HepG2 (cell line): ENCODE data around the gene PIK3R3. TPM values are rescaled to one million over a fixed set of nuclear protein-coding genes. Genes with fewer than 3 reads are reported as not detected.

ENCODE experiments used
- ATAC-seq: fragments of 200-7000 bp; cut with Tn5 transposase; 3 replicates; pipeline ENCODE4 v1.9.1; 2020; ENCODE audit warnings: mild to moderate bottlenecking, moderate library complexity
- BruUV-seq: library from RNA; stranded (reverse); fragments of 400-500 nt; replicated peaks from 2 replicates; lab custom pipeline; 2021; lab: Mats Ljungman, UMichigan
- CTCF ChIA-PET: fragments of 300-600 bp; formaldehyde crosslinking; extraction: SDS; loops from one replicate; lab custom pipeline; 2021; ENCODE audit warnings: low total read pairs, inconsistent platforms, low intra/inter-chr PET ratio; lab: Yijun Ruan, JAX
- POLR2A ChIA-PET: fragments of 350-600 bp; sonication (Branson Sonifier 250); formaldehyde crosslinking; loops from one replicate; lab custom pipeline; 2020; ENCODE audit warnings: antibody characterized with exemption, inconsistent platforms; lab: Yijun Ruan, JAX
- DNase-seq: peaks from one replicate; pipeline ENCODE4 v3.0.0-alpha.2; 2015; ENCODE audit warnings: low spot score
- FAIRE-seq: peaks from 3 replicates; lab custom pipeline; 2011; peaks lifted over from hg19 to GRCh38; lab: Jason Lieb, UNC
- H2AFZ ChIP-seq: one replicate; pipeline ENCODE4 v1.6.1; 2011; ENCODE audit warnings: low read length, inconsistent platforms
- H3K27ac ChIP-seq: fragments of 300-600 bp; 3 replicates; pipeline ENCODE4 v1.8.0; 2011; ENCODE audit warnings: mixed run types, mild to moderate bottlenecking, mixed read lengths, low read length, inconsistent platforms; ENCODE audit not compliant: insufficient read depth; ENCODE audit errors: extremely low read length
- H3K27me3 ChIP-seq, 2 experiments: fragments of 200-600 bp in 1 of 2; 2 replicates in 1 of 2; 3 replicates in 1 of 2; pipeline versions ENCODE4 v1.6.0 to v1.8.0; 2011; ENCODE audit warnings: low read length in 2 of 2, mild to moderate bottlenecking in 2 of 2, moderate library complexity in 2 of 2, inconsistent platforms in 1 of 2; ENCODE audit not compliant: insufficient read depth in 2 of 2, control insufficient read depth in 1 of 2
- H3K36me3 ChIP-seq, 2 experiments: fragments of 200-600 bp in 1 of 2; replicated peaks in 1 of 2; 2 replicates in 1 of 2; 3 replicates in 1 of 2; pipeline versions ENCODE4 v1.5.1 to v1.8.0; 2011; ENCODE audit warnings: low read length in 2 of 2, inconsistent platforms in 1 of 2; ENCODE audit not compliant: insufficient read depth in 2 of 2, control insufficient read depth in 1 of 2
- H3K4me1 ChIP-seq: 2 replicates; pipeline ENCODE4 v1.5.1; 2012; ENCODE audit warnings: low read length, inconsistent platforms; ENCODE audit not compliant: insufficient read depth
- H3K4me2 ChIP-seq: 2 replicates; pipeline ENCODE4 v1.6.0; 2011; ENCODE audit warnings: low read depth, low read length, inconsistent platforms
- H3K4me3 ChIP-seq, 3 experiments: fragments of 200-600 bp in 1 of 3; sonication (generic), shearing (Covaris generic) in 1 of 3; replicated peaks in 1 of 3; 2 replicates each; pipeline ENCODE4 v1.5.1; 2011 to 2016; ENCODE audit warnings: low read length in 3 of 3, inconsistent platforms in 2 of 3, low read depth in 2 of 3, mild to moderate bottlenecking in 2 of 3, control low read depth in 1 of 3, mixed read lengths in 1 of 3; ENCODE audit not compliant: insufficient read depth in 1 of 3
- H3K79me2 ChIP-seq: one replicate; pipeline ENCODE4 v1.6.1; 2011; ENCODE audit warnings: low read length, inconsistent platforms; ENCODE audit not compliant: insufficient read depth
- H3K9ac ChIP-seq: 2 replicates; pipeline ENCODE4 v1.6.0; 2011; ENCODE audit warnings: mild to moderate bottlenecking, low read depth, low read length, inconsistent platforms; ENCODE audit not compliant: insufficient read depth
- H3K9me3 ChIP-seq: 2 replicates; pipeline ENCODE4 v1.5.1; 2012; ENCODE audit warnings: mild to moderate bottlenecking, low read length
- H4K20me1 ChIP-seq: 2 replicates; pipeline ENCODE4 v1.6.0; 2011; ENCODE audit warnings: inconsistent platforms, mild to moderate bottlenecking, low read length, moderate library complexity; ENCODE audit not compliant: insufficient read depth
- ARNT ChIP-seq: fragments of 450-650 bp; IDR thresholded peaks from 2 replicates; pipeline ENCODE4 v1.6.1; 2017
- DMAP1 ChIP-seq: IDR thresholded peaks from 2 replicates; pipeline ENCODE4 v1.6.1; 2016
- ETV6 ChIP-seq: sonication (generic); formaldehyde crosslinking; conservative IDR thresholded peaks from 2 replicates; pipeline ENCODE4 v1.4.0; 2020; ENCODE audit warnings: missing genetic modification reagents
- KAT7 ChIP-seq: IDR thresholded peaks from 2 replicates; pipeline ENCODE4 v1.6.1; 2018; ENCODE audit warnings: borderline replicate concordance, missing compliant biosample characterization
- MEIS2 ChIP-seq: sonication (generic); formaldehyde crosslinking; IDR thresholded peaks from 2 replicates; pipeline ENCODE4 v1.9.0; 2021; ENCODE audit warnings: mild to moderate bottlenecking, missing genetic modification reagents
- NCOA2 ChIP-seq: sonication (generic); formaldehyde crosslinking; IDR thresholded peaks from 2 replicates; pipeline ENCODE4 v1.8.0; 2022; ENCODE audit warnings: inconsistent platforms
- NR2F2 ChIP-seq: IDR thresholded peaks from 2 replicates; pipeline ENCODE4 v1.6.1; 2012; ENCODE audit warnings: low read depth, inconsistent platforms, borderline replicate concordance
- PLRG1 ChIP-seq: fragments of 450-650 bp; conservative IDR thresholded peaks from 2 replicates; pipeline ENCODE4 v1.6.1; 2016
- SNAI1 ChIP-seq: sonication (generic); formaldehyde crosslinking; IDR thresholded peaks from 2 replicates; pipeline ENCODE4 v1.5.0; 2020; ENCODE audit warnings: mild to moderate bottlenecking, missing genetic modification reagents, borderline replicate concordance
- ZNF335 ChIP-seq: sonication (generic); formaldehyde crosslinking; IDR thresholded peaks from 2 replicates; pipeline ENCODE4 v1.4.0; 2020; ENCODE audit warnings: missing genetic modification reagents
- ZNF775 ChIP-seq: sonication (generic); formaldehyde crosslinking; IDR thresholded peaks from 2 replicates; pipeline ENCODE4 v1.4.0; 2020; ENCODE audit warnings: missing genetic modification reagents, mild to moderate bottlenecking, moderate library complexity, borderline replicate concordance
- ZNF878 ChIP-seq: sonication (generic); formaldehyde crosslinking; IDR thresholded peaks from 2 replicates; pipeline ENCODE4 v1.8.1; 2023; ENCODE audit warnings: mild to moderate bottlenecking, missing genetic modification reagents, moderate library complexity
- WGBS: methylation state at CpG from one replicate; pipeline ENCODE4 v1.1.6; 2017; ENCODE audit warnings: low lambda C conversion rate; 5-methylcytosine and 5-hydroxymethylcytosine counted together
- in situ Hi-C: cut with HindIII; loops from 2 replicates; pipeline ENCODE4 v1.10.0; 2017; ENCODE audit warnings: low pct_unique_long_range_greater_than_20kb; ENCODE audit not compliant: extremely low pct_ligation_motif_present
- intact Hi-C: fragments of 100-400 bp; cut with micrococcal nuclease; formaldehyde crosslinking; loops from one replicate; pipeline ENCODE4 v1.10.0; 2022; ENCODE audit not compliant: unreplicated experiment
- polyA plus RNA-seq, 8 experiments: library from polyadenylated mRNA; depleted of rRNA in 3 of 8; stranded (reverse) in 7 of 8; unstranded in 1 of 8; fragments of >200 nt; fragmentation: Illumina TruSeq in 4 of 8; extraction: Trizol in 4 of 8; gene quantifications; 2 replicates each; pipeline versions ENCODE4 v1.2.1 to v1.2.3, GENCODE V29; 2011 to 2016; ENCODE audit warnings: low read depth in 4 of 8, missing spikeins in 1 of 8, mixed read lengths in 1 of 8; ENCODE audit not compliant: insufficient read depth in 1 of 8
- total RNA-seq, 5 experiments: library from RNA; depleted of rRNA; stranded (reverse); fragments of >200 nt; fragmentation: Illumina TruSeq; extraction: Trizol; gene quantifications; 2 replicates each; pipeline ENCODE4 v1.2.3, GENCODE V29; 2016; ENCODE audit warnings: low read depth in 1 of 5
- TF ChIP-seq, protein P1 (sequence below): sonication (generic); formaldehyde crosslinking; conservative IDR thresholded peaks from 2 replicates; pipeline ENCODE4 v1.4.0; 2020; ENCODE audit warnings: mild to moderate bottlenecking, missing genetic modification reagents, moderate library complexity
- TF ChIP-seq, protein P2 (sequence below): sonication (generic); formaldehyde crosslinking; IDR thresholded peaks from 2 replicates; pipeline ENCODE4 v1.5.0; 2020; ENCODE audit warnings: missing genetic modification reagents
- TF ChIP-seq, protein P3 (sequence below): sonication (generic); formaldehyde crosslinking; IDR thresholded peaks from 2 replicates; pipeline ENCODE4 v1.4.0; 2020; ENCODE audit warnings: missing genetic modification reagents
- TF ChIP-seq, protein P4 (sequence below): sonication (generic); formaldehyde crosslinking; IDR thresholded peaks from 2 replicates; pipeline ENCODE4 v1.4.0; 2020; ENCODE audit warnings: missing genetic modification reagents
- TF ChIP-seq, protein P5 (sequence below): sonication (generic); formaldehyde crosslinking; IDR thresholded peaks from 2 replicates; pipeline ENCODE4 v1.4.0; 2020; ENCODE audit warnings: missing genetic modification reagents
- TF ChIP-seq, protein P6 (sequence below): sonication (generic); formaldehyde crosslinking; IDR thresholded peaks from 2 replicates; pipeline ENCODE4 v1.5.0; 2020; ENCODE audit warnings: missing genetic modification reagents, mild to moderate bottlenecking, borderline replicate concordance

The PIK3R3 gene
- total and polyA plus RNA-seq, 2 of the 13 experiments (the other 11 are each of a cell fraction or from before 2014, with no cell fraction given): 0.37 to 6.9 TPM

DNA sequence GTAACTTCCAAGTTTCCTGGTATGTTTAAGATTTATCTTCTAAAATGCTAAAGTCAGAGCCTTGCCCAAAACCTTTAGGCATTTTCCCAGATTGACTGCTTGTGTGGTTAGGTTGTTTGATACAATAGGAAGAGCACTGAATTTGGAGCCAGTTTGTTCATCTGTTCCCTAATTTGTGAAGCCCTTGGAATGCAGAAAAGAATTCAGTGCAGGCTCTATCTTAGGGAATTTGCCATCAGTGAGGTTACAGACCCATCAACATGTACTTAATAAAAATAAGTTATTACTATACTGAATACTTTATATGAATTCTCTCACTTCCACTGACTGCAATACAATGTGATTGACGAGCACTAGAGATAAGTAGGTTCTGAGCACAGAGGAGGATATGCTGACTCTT, 120.2 kb downstream of the PIK3R3 start:
- no peaks in the 10 kb centered on the region for H3K4me1 ChIP-seq
- intact Hi-C loops (no loop called here), in situ Hi-C loops (no loop called here)
- 95% methylated on average over 1 of the region's 1 CpG for WGBS
- no peaks in the 10 kb centered on the region for H3K9me3 ChIP-seq
- H3K27ac ChIP-seq: no peak overlapping the region
- H3K4me2 ChIP-seq: no peak overlapping the region
- H3K79me2 ChIP-seq: no peaks in the 10 kb centered on the region
- no peaks in the 10 kb centered on the region for H3K27me3 ChIP-seq
- peaks cover 25 to 52% of the 10 kb centered on the region in 2 experiments for H3K36me3 ChIP-seq
- H3K4me3 ChIP-seq: no peak overlapping the region
- ChIA-PET POLR2A (no interaction called here), CTCF (no interaction called here)
- DNase-seq (no peak), FAIRE-seq (no peak), ATAC-seq (no peak)
- no peak overlapping the region for H3K9ac ChIP-seq
- no peaks in the 10 kb centered on the region for H4K20me1 ChIP-seq
- no peak overlapping the region for H2AFZ ChIP-seq
- BruUV-seq: no TSS peak
- TF ChIP-seq, protein P1, sequence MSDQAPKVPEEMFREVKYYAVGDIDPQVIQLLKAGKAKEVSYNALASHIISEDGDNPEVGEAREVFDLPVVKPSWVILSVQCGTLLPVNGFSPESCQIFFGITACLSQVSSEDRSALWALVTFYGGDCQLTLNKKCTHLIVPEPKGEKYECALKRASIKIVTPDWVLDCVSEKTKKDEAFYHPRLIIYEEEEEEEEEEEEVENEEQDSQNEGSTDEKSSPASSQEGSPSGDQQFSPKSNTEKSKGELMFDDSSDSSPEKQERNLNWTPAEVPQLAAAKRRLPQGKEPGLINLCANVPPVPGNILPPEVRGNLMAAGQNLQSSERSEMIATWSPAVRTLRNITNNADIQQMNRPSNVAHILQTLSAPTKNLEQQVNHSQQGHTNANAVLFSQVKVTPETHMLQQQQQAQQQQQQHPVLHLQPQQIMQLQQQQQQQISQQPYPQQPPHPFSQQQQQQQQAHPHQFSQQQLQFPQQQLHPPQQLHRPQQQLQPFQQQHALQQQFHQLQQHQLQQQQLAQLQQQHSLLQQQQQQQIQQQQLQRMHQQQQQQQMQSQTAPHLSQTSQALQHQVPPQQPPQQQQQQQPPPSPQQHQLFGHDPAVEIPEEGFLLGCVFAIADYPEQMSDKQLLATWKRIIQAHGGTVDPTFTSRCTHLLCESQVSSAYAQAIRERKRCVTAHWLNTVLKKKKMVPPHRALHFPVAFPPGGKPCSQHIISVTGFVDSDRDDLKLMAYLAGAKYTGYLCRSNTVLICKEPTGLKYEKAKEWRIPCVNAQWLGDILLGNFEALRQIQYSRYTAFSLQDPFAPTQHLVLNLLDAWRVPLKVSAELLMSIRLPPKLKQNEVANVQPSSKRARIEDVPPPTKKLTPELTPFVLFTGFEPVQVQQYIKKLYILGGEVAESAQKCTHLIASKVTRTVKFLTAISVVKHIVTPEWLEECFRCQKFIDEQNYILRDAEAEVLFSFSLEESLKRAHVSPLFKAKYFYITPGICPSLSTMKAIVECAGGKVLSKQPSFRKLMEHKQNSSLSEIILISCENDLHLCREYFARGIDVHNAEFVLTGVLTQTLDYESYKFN (CRISPR knock-in tag): no peak
- TF ChIP-seq ZNF775 (CRISPR knock-in tag) (no peak), MEIS2 (CRISPR knock-in tag) (no peak), PLRG1 (no peak), NR2F2 (no peak), ETV6 (CRISPR knock-in tag) (no peak), ZNF878 (CRISPR knock-in tag) (no peak), SNAI1 (CRISPR knock-in tag) (no peak), KAT7 (CRISPR knock-in tag) (no peak), ARNT (no peak), DMAP1 (CRISPR knock-in tag) (no peak), ZNF335 (CRISPR knock-in tag) (no peak), NCOA2 (CRISPR knock-in tag) (no peak)
- TF ChIP-seq, protein P2, sequence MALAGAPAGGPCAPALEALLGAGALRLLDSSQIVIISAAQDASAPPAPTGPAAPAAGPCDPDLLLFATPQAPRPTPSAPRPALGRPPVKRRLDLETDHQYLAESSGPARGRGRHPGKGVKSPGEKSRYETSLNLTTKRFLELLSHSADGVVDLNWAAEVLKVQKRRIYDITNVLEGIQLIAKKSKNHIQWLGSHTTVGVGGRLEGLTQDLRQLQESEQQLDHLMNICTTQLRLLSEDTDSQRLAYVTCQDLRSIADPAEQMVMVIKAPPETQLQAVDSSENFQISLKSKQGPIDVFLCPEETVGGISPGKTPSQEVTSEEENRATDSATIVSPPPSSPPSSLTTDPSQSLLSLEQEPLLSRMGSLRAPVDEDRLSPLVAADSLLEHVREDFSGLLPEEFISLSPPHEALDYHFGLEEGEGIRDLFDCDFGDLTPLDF (CRISPR knock-in tag): no peak
- TF ChIP-seq, protein P3, sequence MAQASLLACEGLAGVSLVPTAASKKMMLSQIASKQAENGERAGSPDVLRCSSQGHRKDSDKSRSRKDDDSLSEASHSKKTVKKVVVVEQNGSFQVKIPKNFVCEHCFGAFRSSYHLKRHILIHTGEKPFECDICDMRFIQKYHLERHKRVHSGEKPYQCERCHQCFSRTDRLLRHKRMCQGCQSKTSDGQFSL (CRISPR knock-in tag): no peak
- TF ChIP-seq, protein P4, sequence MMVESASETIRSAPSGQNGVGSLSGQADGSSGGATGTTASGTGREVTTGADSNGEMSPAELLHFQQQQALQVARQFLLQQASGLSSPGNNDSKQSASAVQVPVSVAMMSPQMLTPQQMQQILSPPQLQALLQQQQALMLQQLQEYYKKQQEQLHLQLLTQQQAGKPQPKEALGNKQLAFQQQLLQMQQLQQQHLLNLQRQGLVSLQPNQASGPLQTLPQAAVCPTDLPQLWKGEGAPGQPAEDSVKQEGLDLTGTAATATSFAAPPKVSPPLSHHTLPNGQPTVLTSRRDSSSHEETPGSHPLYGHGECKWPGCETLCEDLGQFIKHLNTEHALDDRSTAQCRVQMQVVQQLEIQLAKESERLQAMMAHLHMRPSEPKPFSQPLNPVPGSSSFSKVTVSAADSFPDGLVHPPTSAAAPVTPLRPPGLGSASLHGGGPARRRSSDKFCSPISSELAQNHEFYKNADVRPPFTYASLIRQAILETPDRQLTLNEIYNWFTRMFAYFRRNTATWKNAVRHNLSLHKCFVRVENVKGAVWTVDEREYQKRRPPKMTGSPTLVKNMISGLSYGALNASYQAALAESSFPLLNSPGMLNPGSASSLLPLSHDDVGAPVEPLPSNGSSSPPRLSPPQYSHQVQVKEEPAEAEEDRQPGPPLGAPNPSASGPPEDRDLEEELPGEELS (CRISPR knock-in tag): no peak
- TF ChIP-seq, protein P5, sequence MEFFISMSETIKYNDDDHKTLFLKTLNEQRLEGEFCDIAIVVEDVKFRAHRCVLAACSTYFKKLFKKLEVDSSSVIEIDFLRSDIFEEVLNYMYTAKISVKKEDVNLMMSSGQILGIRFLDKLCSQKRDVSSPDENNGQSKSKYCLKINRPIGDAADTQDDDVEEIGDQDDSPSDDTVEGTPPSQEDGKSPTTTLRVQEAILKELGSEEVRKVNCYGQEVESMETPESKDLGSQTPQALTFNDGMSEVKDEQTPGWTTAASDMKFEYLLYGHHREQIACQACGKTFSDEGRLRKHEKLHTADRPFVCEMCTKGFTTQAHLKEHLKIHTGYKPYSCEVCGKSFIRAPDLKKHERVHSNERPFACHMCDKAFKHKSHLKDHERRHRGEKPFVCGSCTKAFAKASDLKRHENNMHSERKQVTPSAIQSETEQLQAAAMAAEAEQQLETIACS (CRISPR knock-in tag): no peak
- TF ChIP-seq, protein P6, sequence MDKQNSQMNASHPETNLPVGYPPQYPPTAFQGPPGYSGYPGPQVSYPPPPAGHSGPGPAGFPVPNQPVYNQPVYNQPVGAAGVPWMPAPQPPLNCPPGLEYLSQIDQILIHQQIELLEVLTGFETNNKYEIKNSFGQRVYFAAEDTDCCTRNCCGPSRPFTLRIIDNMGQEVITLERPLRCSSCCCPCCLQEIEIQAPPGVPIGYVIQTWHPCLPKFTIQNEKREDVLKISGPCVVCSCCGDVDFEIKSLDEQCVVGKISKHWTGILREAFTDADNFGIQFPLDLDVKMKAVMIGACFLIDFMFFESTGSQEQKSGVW (CRISPR knock-in tag): no peak
